Fibroblast of lung (primary cell): ENCODE data around the gene BSND. TPM values are rescaled to one million over a fixed set of nuclear protein-coding genes. Genes with fewer than 3 reads are reported as not detected.

Source experiments
- DNase-seq, 2 donors: peaks; one replicate each; pipeline versions ENCODE4 v3.0.0 to v3.0.0-alpha.2; 2010; ENCODE audit warnings: low read depth in 2 of 2
- H2AFZ ChIP-seq: 2 replicates; pipeline ENCODE4 v1.5.1; 2012; ENCODE audit warnings: low read length, control low read depth, inconsistent platforms
- H3K27ac ChIP-seq: 2 replicates; pipeline ENCODE4 v1.5.1; 2011; ENCODE audit warnings: low read length, control low read depth; ENCODE audit not compliant: insufficient read depth
- H3K27me3 ChIP-seq: 2 replicates; pipeline ENCODE4 v1.5.1; 2011; ENCODE audit warnings: mild to moderate bottlenecking, low read length; ENCODE audit not compliant: control insufficient read depth, insufficient read depth
- H3K36me3 ChIP-seq: 2 replicates; pipeline ENCODE4 v1.5.1; 2011; ENCODE audit warnings: low read length; ENCODE audit not compliant: control insufficient read depth, insufficient read depth
- H3K4me1 ChIP-seq: 2 replicates; pipeline ENCODE4 v1.5.1; 2011; ENCODE audit warnings: low read length; ENCODE audit not compliant: control insufficient read depth, insufficient read depth; ENCODE audit errors: extremely low read depth
- H3K4me2 ChIP-seq: 2 replicates; pipeline ENCODE4 v1.5.1; 2011; ENCODE audit warnings: low read length, control low read depth; ENCODE audit not compliant: insufficient read depth; ENCODE audit errors: extremely low read depth
- H3K4me3 ChIP-seq, 4 experiments: fragments of 200-600 bp in 1 of 4; sonication (generic) in 1 of 4; replicated peaks in 1 of 4; 2 replicates each; pipeline ENCODE4 v1.5.1; 2011 to 2016; ENCODE audit warnings: low read length in 4 of 4, low read depth in 3 of 4, mild to moderate bottlenecking in 3 of 4, control low read depth in 2 of 4, inconsistent platforms in 1 of 4, mixed read lengths in 1 of 4; ENCODE audit not compliant: insufficient read depth in 1 of 4; ENCODE audit errors: control extremely low read depth in 1 of 4
- H3K79me2 ChIP-seq: 2 replicates; pipeline ENCODE4 v1.5.1; 2012; ENCODE audit warnings: mild to moderate bottlenecking, low read length, inconsistent platforms; ENCODE audit not compliant: control insufficient read depth, insufficient read depth
- H3K9ac ChIP-seq: 2 replicates; pipeline ENCODE4 v1.5.1; 2011; ENCODE audit warnings: mild to moderate bottlenecking, low read length, control low read depth; ENCODE audit not compliant: insufficient read depth
- H3K9me3 ChIP-seq: 2 replicates; pipeline ENCODE4 v1.5.1; 2012; ENCODE audit warnings: low read depth, low read length; ENCODE audit not compliant: control insufficient read depth, insufficient read depth
- H4K20me1 ChIP-seq: 2 replicates; pipeline ENCODE4 v1.5.1; 2011; ENCODE audit warnings: low read length; ENCODE audit not compliant: control insufficient read depth, insufficient read depth; ENCODE audit errors: extremely low read depth
- EZH2 ChIP-seq: IDR thresholded peaks from 2 replicates; pipeline ENCODE4 v1.5.1; 2012; ENCODE audit warnings: low read length, control low read depth, mild to moderate bottlenecking; ENCODE audit errors: missing control alignments
- polyA plus RNA-seq, 2 donors: library from polyadenylated mRNA; depleted of rRNA in 1 of 2; stranded (reverse) in 1 of 2; unstranded in 1 of 2; fragments of >200 nt; gene quantifications; 2 replicates each; pipeline ENCODE4 v1.2.1, GENCODE V29; 2011 to 2012; ENCODE audit warnings: missing spikeins in 1 of 2
- total RNA-seq: library from RNA; depleted of rRNA; stranded (reverse); fragments of >200 nt; gene quantifications from 2 replicates; pipeline ENCODE4 v1.2.1, GENCODE V29; 2014
- TF ChIP-seq, protein P1 (sequence below), 2 donors: IDR thresholded peaks in 1 of 2; conservative IDR thresholded peaks in 1 of 2; 1 replicate in 1 of 2; 2 replicates in 1 of 2; pipeline ENCODE4 v1.5.1; 2011 to 2012; ENCODE audit warnings: low read length in 2 of 2, control low read depth in 1 of 2, inconsistent platforms in 1 of 2, low read depth in 1 of 2, mild to moderate bottlenecking in 1 of 2

Gene BSND
- total and polyA plus RNA-seq, 2 donors (not counting 1 experiment from before 2014, with no cell fraction given): not detected

DNA sequence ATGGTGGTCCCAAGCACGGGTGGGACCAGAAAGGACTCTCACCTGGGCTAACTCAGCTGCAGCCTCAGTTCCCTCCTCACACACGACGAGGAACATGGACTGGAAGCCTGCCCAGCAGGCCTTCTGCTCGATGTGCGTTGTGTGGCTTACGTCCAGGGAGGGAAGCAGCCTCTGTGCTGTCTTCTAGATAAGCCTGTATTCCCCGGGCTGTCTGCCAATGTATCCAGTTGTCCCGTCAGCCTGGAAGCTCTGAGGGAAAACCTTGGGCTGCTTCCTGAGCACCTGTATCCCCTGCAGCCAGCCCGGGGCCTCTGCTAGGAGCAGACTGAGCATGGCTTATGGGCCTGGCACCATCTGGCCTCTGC is 51.2 kb downstream of the BSND start:
- Histone ChIP-seq H3K27ac (no peak overlapping the region), H3K4me2 (no peak overlapping the region)

DNA sequence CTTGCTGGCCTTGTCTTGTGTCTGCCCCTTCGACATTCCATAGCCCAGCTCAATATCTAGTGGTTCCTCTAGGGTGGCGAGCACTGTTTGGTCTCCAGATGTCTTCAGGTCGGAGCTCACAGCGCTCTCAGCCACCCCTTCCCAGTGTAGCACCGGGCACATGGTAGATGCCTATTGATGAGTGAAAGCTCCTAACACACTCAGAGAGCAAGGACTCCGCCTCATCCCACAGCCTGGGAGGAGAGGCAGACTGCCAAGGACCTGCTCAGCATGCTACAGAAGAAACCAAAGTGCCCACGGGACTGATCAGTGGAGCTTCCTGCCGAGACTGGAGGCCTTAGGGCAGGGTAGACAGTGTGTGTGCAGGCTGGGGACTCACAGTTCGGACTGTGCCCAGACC is 51.5 kb downstream of the BSND start:
- H3K27ac ChIP-seq: no peak overlapping the region
- no peaks in the 10 kb centered on the region for H3K9me3 ChIP-seq
- H3K4me1 ChIP-seq: no peaks in the 10 kb centered on the region
- H3K9ac ChIP-seq: no peak overlapping the region
- peak; percentile 62 to 68 for DNase-seq
- no peaks in the 10 kb centered on the region for H3K79me2 ChIP-seq
- H3K4me2 ChIP-seq: no peak overlapping the region
- H3K27me3 ChIP-seq: peaks cover 3% of the 10 kb centered on the region
- no peaks in the 10 kb centered on the region for H3K36me3 ChIP-seq
- no peak overlapping the region for H3K4me3 ChIP-seq
- no peak overlapping the region for H2AFZ ChIP-seq
- TF ChIP-seq, protein P1, sequence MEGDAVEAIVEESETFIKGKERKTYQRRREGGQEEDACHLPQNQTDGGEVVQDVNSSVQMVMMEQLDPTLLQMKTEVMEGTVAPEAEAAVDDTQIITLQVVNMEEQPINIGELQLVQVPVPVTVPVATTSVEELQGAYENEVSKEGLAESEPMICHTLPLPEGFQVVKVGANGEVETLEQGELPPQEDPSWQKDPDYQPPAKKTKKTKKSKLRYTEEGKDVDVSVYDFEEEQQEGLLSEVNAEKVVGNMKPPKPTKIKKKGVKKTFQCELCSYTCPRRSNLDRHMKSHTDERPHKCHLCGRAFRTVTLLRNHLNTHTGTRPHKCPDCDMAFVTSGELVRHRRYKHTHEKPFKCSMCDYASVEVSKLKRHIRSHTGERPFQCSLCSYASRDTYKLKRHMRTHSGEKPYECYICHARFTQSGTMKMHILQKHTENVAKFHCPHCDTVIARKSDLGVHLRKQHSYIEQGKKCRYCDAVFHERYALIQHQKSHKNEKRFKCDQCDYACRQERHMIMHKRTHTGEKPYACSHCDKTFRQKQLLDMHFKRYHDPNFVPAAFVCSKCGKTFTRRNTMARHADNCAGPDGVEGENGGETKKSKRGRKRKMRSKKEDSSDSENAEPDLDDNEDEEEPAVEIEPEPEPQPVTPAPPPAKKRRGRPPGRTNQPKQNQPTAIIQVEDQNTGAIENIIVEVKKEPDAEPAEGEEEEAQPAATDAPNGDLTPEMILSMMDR (conservative IDR thresholded peaks at IDR 0.05 in 1 of 2, IDR thresholded peaks at IDR 0.05 in 1 of 2; ENCODE audit: low read depth in 1 of 2, low read length in 2 of 2): no peak
- TF ChIP-seq EZH2: no peak
- no peaks in the 10 kb centered on the region for H4K20me1 ChIP-seq

More for the DNA sequence above, 51.2 kb downstream of the BSND start:
- Histone ChIP-seq H3K4me1 (no peaks in the 10 kb centered on the region), H2AFZ (no peak overlapping the region), H3K36me3 (no peaks in the 10 kb centered on the region), H3K27me3 (peaks cover 3% of the 10 kb centered on the region), H3K9me3 (no peaks in the 10 kb centered on the region), H3K9ac (no peak overlapping the region), H3K4me3 (no peak overlapping the region), H3K79me2 (no peaks in the 10 kb centered on the region), H4K20me1 (no peaks in the 10 kb centered on the region)
- peak; percentile 51 to 62 for DNase-seq
- TF ChIP-seq EZH2: no peak
- TF ChIP-seq, protein P1 (conservative IDR thresholded peaks at IDR 0.05 in 1 of 2, IDR thresholded peaks at IDR 0.05 in 1 of 2; ENCODE audit: low read depth in 1 of 2, low read length in 2 of 2): no peak

DNA sequence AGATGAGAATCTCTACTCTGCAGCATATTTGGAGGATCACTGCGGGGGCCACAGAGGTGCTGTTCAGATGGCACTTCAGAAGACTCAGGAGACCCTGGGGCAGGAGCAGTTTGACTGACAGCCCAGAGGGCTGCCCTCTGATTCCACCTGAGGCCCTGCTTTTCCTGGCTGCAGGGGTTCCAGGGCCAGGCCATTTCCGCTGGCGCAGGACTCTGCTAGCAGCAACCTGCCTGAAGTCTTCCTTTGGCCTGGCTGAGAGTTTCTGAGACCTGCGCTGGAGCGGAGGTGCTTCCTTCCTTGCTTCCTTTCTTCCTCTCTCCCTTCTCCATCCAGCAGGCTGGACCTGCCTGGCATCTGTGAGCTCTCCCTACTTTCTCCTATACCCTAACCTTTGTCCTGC is 52.4 kb downstream of the BSND start:
- TF ChIP-seq, protein P1 (conservative IDR thresholded peaks at IDR 0.05 in 1 of 2, IDR thresholded peaks at IDR 0.05 in 1 of 2; ENCODE audit: low read depth in 1 of 2, low read length in 2 of 2): no peak
- TF ChIP-seq EZH2: no peak
- Histone ChIP-seq H3K27me3 (peaks cover 3% of the 10 kb centered on the region), H3K36me3 (no peaks in the 10 kb centered on the region), H3K4me3 (no peak overlapping the region), H3K9me3 (no peaks in the 10 kb centered on the region), H3K79me2 (no peaks in the 10 kb centered on the region), H3K4me2 (no peak overlapping the region), H3K4me1 (no peaks in the 10 kb centered on the region), H4K20me1 (no peaks in the 10 kb centered on the region), H3K9ac (no peak overlapping the region), H3K27ac (no peak overlapping the region), H2AFZ (no peak overlapping the region)
- no peak for DNase-seq
